ENCODE measurements around the gene ASTL. TPM values are rescaled to one million over a fixed set of nuclear protein-coding genes. Genes with fewer than 3 reads are reported as not detected.

The ASTL gene
- total RNA-seq, 4 donors from 2014 or later = not detected

GRCh38 chr2:96097951-96098823, 40.1 kb downstream of the ASTL start:
- Histone ChIP-seq H3K4me1 (peaks cover 14 to 19% of the 10 kb centered on the region in 2 donors), H3K4me3 (no peak overlapping the region), H3K9me3 (no peaks in the 10 kb centered on the region), H3K36me3 (no peaks in the 10 kb centered on the region), H3K27ac (peak overlapping the region; percentile 68 to 77 (median 76)), H3K27me3 (no peaks in the 10 kb centered on the region)
- peak in 1 of 2 donors; percentile 4 for DNase-seq
- TF ChIP-seq CTCF (IDR thresholded peaks at IDR 0.05 in 4 of 5, conservative IDR thresholded peaks at IDR 0.05 in 1 of 5) = no peak
- no peak for TF ChIP-seq POLR2A (IDR thresholded peaks at IDR 0.05)
- no peak for ATAC-seq
- intact Hi-C loops (cut with DNase I; ENCODE audit: low total_unique reads) (no loop called here), in situ Hi-C loops (cut with MboI; ENCODE audit: low sequenced_read_pairs in 4 of 4) (no loop called here)

GRCh38 chr2:96097441-96097840, 40.9 kb downstream of the ASTL start:
- in situ Hi-C loops (cut with MboI; ENCODE audit: low sequenced_read_pairs in 4 of 4) (no loop called here), intact Hi-C loops (cut with DNase I; ENCODE audit: low total_unique reads) (no loop called here)
- no peaks in the 10 kb centered on the region for H3K9me3 ChIP-seq
- DNase-seq (no peak), ATAC-seq (no peak)
- H3K36me3 ChIP-seq = no peaks in the 10 kb centered on the region
- no peak for TF ChIP-seq CTCF (IDR thresholded peaks at IDR 0.05 in 4 of 5, conservative IDR thresholded peaks at IDR 0.05 in 1 of 5)
- no peak for TF ChIP-seq POLR2A (IDR thresholded peaks at IDR 0.05)
- H3K4me1 ChIP-seq = peaks cover 14 to 19% of the 10 kb centered on the region in 2 donors
- H3K27ac ChIP-seq = peak overlapping the region in 2 of 4 donors; percentile 77
- no peak overlapping the region for H3K4me3 ChIP-seq
- no peaks in the 10 kb centered on the region for H3K27me3 ChIP-seq

DNA sequence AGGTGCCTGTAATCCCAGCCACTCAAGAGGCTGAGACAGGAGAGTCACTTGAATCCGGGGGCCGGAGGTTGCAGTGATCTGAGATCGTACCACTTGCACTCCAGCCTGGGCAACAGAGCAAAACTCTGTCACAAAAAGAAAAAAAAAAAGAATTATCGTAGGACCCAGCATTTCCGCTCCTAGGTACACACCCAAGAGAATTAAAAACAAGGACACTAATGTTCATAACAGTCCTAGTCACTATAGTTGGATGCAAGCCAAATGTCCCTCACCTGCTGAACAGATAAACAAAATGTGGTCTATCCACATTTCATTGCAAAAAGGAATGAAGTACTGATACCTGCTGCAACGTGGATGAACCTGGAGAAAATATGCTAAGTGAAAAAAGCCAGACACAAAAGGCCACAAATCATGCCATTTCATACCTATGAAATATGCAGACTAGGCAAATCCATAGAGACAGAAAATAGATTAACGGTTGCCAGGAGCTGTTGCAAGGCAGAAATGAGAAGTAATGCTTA, 43.1 kb downstream of the ASTL start:
- Histone ChIP-seq H3K9me3 (no peaks in the 10 kb centered on the region), H3K27ac (no peak overlapping the region), H3K36me3 (no peaks in the 10 kb centered on the region), H3K27me3 (no peaks in the 10 kb centered on the region), H3K4me1 (peaks cover 14 to 17% of the 10 kb centered on the region in 2 donors), H3K4me3 (no peak overlapping the region)
- intact Hi-C loops (cut with DNase I; ENCODE audit: low total_unique reads) = no loop called here
- ATAC-seq = no peak
- in situ Hi-C loops (cut with MboI; ENCODE audit: low sequenced_read_pairs in 4 of 4) = no loop called here
- no peak for TF ChIP-seq CTCF (IDR thresholded peaks at IDR 0.05 in 4 of 5, conservative IDR thresholded peaks at IDR 0.05 in 1 of 5)
- TF ChIP-seq POLR2A (IDR thresholded peaks at IDR 0.05) = no peak
- DNase-seq = no peak

- DNase-seq (no peak), ATAC-seq (no peak)
- Histone ChIP-seq H3K4me1 (peaks cover 4 to 5% of the 10 kb centered on the region in 2 donors), H3K9me3 (no peaks in the 10 kb centered on the region), H3K27ac (no peak overlapping the region), H3K36me3 (no peaks in the 10 kb centered on the region), H3K4me3 (no peak overlapping the region), H3K27me3 (no peaks in the 10 kb centered on the region)
- intact Hi-C loops (cut with DNase I; ENCODE audit: low total_unique reads) = no loop called here
- in situ Hi-C loops (cut with MboI; ENCODE audit: low sequenced_read_pairs in 4 of 4) = no loop called here
- no peak for TF ChIP-seq CTCF (IDR thresholded peaks at IDR 0.05 in 4 of 5, conservative IDR thresholded peaks at IDR 0.05 in 1 of 5)
- TF ChIP-seq POLR2A (IDR thresholded peaks at IDR 0.05) = no peak
Observed at GRCh38 chr2:96093528-96093927, 44.8 kb downstream of the ASTL start.

All from gastrocnemius medialis (tissue), 4 donors.